ENCODE data around the gene PNMA3. TPM values are rescaled to one million over a fixed set of nuclear protein-coding genes. Genes with fewer than 3 reads are reported as not detected.
A peak's percentile ranks its signal among the peaks of the same experiment; 100 is the strongest.
"Not testable (repeated sequence)": the region's sequence is repeated elsewhere in the genome, so short reads cannot be mapped to it uniquely, and the experiment has no call there.

The PNMA3 gene
- total and polyA plus RNA-seq, 10 of the 15 experiments (the other 5 are each of a cell fraction or from before 2014, with no cell fraction given), result 0.06 TPM; not detected in 9

DNA sequence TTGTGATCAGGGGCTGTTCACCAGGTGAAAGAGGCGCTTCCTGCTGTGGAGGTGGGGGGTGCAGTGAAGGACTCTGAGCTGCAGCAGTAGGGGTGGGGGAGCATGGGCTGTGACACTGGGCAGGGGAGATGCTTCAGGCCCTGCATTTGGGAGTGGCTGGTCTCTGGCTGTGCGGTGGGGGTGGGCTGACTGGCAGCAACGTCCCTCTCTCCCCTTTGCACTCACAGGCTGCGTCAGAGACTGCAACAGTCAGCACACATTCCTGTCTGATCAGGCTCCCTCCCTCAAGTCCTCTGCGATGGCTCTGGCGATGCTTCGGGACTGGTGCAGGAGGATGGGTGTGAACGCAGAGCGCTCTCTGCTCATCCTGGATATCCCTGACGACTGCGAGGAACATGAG, 27.8 kb upstream of the PNMA3 start:
- RAD21 ChIA-PET (ENCODE audit: unreplicated experiment); H3K27ac ChIP-seq (ENCODE audit: control insufficient read depth, insufficient read depth); DNase-seq (ENCODE audit: low read depth, low spot score); H3K9me3 ChIP-seq (replicated peaks; ENCODE audit: control insufficient read depth, insufficient read depth, low read length); ATAC-seq; H3K4me1 ChIP-seq (ENCODE audit: control insufficient read depth, insufficient read depth, low read length); H3K9ac ChIP-seq (ENCODE audit: control insufficient read depth, insufficient read depth, low read length); H2AFZ ChIP-seq (ENCODE audit: control insufficient read depth, low read depth, low read length); intact Hi-C loops (cut with micrococcal nuclease; ENCODE audit: unreplicated experiment); H3K79me2 ChIP-seq (ENCODE audit: control insufficient read depth, insufficient read depth, low read length); H4K20me1 ChIP-seq (ENCODE audit: control insufficient read depth, insufficient read depth); SMC1A ChIA-PET (ENCODE audit: uncharacterized antibody, unreplicated experiment); CTCF ChIA-PET; BruUV-seq (replicated peaks); H3K36me3 ChIP-seq (ENCODE audit: control insufficient read depth in 2 of 2, insufficient read depth in 2 of 2, low read length in 1 of 2); H3K4me2 ChIP-seq (ENCODE audit: control insufficient read depth, insufficient read depth); in situ Hi-C loops (cut with MboI); H3K4me3 ChIP-seq; POLR2A ChIA-PET; H3K27me3 ChIP-seq (replicated peaks in 1 of 2; ENCODE audit: control insufficient read depth in 2 of 2, insufficient read depth in 2 of 2, low read length in 1 of 2): not testable (repeated sequence)
- peak; percentile 44 for FAIRE-seq
- WGBS (ENCODE audit: insufficient coverage, insufficient replicate concordance, low lambda C conversion rate, missing lambda C conversion rate), result 81% methylated on average over 7 of the region's 11 CpGs

- no TSS peak for BruUV-seq (replicated peaks)
- Histone ChIP-seq H3K36me3 (ENCODE audit: control insufficient read depth in 2 of 2, insufficient read depth in 2 of 2, low read length in 1 of 2) (no peaks in the 10 kb centered on the region), H2AFZ (ENCODE audit: control insufficient read depth, low read depth, low read length) (no peak overlapping the region), H3K4me2 (ENCODE audit: control insufficient read depth, insufficient read depth) (no peak overlapping the region), H3K27me3 (replicated peaks in 1 of 2; ENCODE audit: control insufficient read depth in 2 of 2, insufficient read depth in 2 of 2, low read length in 1 of 2) (no peaks in the 10 kb centered on the region), H3K9ac (ENCODE audit: control insufficient read depth, insufficient read depth, low read length) (no peak overlapping the region), H3K4me1 (ENCODE audit: control insufficient read depth, insufficient read depth, low read length) (no peaks in the 10 kb centered on the region), H4K20me1 (ENCODE audit: control insufficient read depth, insufficient read depth) (no peaks in the 10 kb centered on the region), H3K9me3 (replicated peaks; ENCODE audit: control insufficient read depth, insufficient read depth, low read length) (no peaks in the 10 kb centered on the region; the same call in 2 of the 3 replicates), H3K27ac (ENCODE audit: control insufficient read depth, insufficient read depth) (no peak overlapping the region), H3K4me3 (no peak overlapping the region), H3K79me2 (ENCODE audit: control insufficient read depth, insufficient read depth, low read length) (no peaks in the 10 kb centered on the region)
- ChIA-PET SMC1A (ENCODE audit: uncharacterized antibody, unreplicated experiment) (no interaction called here), RAD21 (ENCODE audit: unreplicated experiment) (no interaction called here), POLR2A (no interaction called here), CTCF (no interaction called here)
- ATAC-seq (no peak), DNase-seq (ENCODE audit: low read depth, low spot score) (no peak), FAIRE-seq (no peak)
- intact Hi-C loops (cut with micrococcal nuclease; ENCODE audit: unreplicated experiment) (no loop called here), in situ Hi-C loops (cut with MboI) (no loop called here)
- WGBS (ENCODE audit: insufficient coverage, insufficient replicate concordance, low lambda C conversion rate, missing lambda C conversion rate), result 55% methylated on average over 2 of the region's 2 CpGs
- TF ChIP-seq BMI1 (IDR thresholded peaks at IDR 0.05; ENCODE audit: borderline replicate concordance), result no peak
- TF ChIP-seq PRDM15 (CRISPR knock-in tag; IDR thresholded peaks at IDR 0.05), result no peak
- TF ChIP-seq SRF (IDR thresholded peaks at IDR 0.05; ENCODE audit: low read depth in 2 of 2, low read length in 2 of 2), result no peak
- TF ChIP-seq RUNX3 (IDR thresholded peaks at IDR 0.05; ENCODE audit: low read length), result no peak
Observed at GRCh38 chrX:153029162-153029561, 27.1 kb upstream of the PNMA3 start.
